Suppressor macrophage treated with lipopolysaccharide for 1 hour (primary cell): ENCODE data around the gene BEGAIN.
A peak's percentile ranks its signal among the peaks of the same experiment; 100 is the strongest.

Experiments used
- DNase-seq, 3 donors: peaks; one replicate each; pipeline ENCODE4 v3.0.0-alpha.2; 2020 to 2022

Gene BEGAIN

DNA sequence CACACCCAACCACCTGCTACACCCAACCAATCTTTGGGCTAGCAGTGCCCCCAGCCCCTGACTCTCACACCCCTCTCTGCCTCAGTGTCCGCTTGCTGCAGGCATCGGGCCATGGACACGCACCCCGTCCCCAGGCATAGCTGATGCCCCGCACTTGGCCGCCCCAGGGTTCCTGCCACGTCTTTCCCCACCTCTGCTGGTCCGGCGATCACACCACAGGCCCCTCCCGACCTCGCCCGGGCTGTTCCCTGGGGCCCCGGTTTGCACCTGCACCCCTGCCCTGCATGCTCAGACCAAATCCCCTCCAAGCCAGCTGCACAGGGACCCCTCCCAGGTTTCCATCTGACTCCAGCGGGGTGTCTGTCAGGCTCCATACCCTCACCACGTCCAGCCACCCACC lies 38.3 kb downstream of the BEGAIN start:
- no peak for DNase-seq

DNA sequence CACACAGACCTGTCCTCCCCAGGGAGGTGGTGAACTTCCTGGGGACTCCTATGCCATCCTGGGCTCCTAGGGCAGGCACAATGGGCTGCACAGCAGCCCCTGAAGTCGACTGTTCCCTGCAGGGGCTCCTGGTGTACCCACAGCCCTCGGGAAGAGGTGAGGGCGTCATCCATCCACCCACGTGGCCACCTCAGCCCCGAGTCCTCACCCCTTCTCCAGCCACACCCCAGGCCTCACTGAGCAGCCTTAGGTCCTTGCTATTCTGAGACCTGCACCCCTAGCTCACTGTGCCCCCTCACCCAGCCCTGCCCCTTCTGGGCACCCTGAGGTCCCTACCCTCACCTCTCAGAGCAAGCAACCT lies 38.9 kb downstream of the BEGAIN start:
- no peak for DNase-seq

DNA sequence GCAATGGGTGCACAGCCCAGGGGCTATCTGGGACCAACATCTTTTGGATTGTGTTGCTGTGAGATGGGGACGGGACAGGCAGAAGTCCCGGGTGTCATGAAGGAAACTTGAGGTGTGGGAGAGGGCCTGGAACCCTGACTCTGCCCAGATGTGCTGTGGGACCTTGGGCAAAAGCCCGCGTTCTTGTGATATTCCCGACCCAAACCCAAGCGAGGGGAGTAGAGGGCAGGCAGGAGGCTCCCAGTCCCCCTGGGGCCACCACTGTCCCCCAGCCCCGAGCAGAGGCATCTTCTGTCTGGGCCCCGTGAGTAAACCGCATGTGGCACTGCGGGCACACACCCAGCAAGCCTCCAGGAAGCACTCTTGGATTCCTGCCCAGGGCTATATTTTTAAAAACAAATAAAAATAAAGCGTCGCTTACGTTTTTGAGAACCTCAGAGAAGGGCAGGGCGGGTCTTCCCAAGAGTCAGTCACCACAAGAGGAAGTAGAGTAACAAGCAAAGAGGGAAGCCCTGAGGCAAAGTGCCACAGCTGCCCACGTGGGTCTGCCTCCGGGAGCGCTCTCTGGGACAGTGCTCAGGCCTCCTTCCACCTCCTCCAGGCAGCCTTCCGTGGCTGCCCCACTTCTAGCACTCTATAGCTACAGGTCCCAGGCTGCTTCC lies 39.5 kb downstream of the BEGAIN start:
- DNase-seq: peak; percentile 89 to 94 (median 90)

DNA sequence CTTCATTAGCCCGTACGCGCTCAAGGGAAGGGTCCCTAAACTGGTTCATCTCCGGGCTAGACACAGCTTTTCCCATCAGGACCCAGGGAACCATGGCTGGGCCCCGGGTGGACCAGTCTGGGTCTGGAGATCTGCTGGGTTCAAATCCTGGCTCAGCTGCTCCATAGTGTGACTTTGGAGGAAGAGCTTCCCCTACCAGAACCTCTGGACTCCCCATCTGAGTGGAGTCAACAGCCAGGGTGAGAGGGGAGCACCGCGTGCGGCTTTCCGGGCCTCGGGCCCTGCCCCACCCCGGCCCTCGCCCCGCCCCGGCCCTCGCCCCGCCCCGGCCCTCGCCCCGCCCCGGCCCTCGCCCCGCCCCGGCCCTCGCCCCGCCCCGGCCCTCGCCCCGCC lies 41.2 kb downstream of the BEGAIN start:
- DNase-seq: peak in 2 of 3 donors; percentile 46 to 48

DNA sequence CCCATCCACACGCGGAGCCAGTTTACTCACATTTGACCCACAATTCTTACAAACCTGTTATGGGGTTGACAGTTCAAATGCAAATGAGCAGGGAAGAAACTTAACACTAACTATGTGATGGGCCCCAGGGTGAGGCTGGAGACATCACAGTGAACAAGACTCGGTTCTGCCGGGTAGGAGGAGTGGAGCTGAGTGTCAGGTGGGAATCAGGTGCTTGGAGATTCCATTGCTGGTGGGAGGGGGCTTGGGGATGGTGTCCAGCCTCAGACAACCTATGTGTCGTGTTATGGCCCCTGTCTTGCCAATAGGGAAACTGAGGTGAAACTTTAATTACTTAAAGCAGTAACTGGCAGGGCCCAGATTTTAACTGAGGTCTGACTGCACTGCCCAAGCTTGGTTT lies 41.9 kb downstream of the BEGAIN start:
- DNase-seq: no peak

DNA sequence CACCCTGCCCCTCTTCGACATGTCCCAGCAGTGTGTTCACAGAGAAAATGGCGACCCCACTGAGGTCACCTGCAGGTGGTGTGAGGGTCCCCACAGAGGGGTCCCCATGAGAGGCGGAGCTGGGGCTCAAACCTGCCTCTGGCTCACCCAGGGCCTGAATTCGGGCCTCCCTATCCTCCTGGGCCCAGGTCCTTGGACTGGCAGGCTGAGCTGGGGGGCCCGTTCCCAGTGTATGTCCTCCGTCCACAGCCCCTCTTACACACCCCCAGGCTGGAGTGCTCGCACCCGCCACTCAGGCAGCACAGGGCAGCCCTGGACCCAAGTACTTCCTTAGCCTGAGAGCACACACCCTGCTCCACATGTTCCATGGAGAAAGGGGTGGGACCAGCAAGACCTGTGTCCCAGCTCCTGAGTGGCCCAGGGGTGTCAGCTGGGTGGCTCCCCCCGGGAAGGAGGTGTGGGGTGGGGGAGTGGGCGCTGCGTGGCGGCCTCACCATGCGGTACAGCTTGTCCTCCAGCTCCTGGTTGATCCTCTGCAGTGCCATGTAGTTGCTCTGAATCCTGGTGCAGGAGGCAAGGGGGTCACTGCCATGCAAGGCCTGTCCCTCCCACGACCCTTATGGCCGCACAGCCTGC lies 42.6 kb downstream of the BEGAIN start:
- no peak for DNase-seq

DNA sequence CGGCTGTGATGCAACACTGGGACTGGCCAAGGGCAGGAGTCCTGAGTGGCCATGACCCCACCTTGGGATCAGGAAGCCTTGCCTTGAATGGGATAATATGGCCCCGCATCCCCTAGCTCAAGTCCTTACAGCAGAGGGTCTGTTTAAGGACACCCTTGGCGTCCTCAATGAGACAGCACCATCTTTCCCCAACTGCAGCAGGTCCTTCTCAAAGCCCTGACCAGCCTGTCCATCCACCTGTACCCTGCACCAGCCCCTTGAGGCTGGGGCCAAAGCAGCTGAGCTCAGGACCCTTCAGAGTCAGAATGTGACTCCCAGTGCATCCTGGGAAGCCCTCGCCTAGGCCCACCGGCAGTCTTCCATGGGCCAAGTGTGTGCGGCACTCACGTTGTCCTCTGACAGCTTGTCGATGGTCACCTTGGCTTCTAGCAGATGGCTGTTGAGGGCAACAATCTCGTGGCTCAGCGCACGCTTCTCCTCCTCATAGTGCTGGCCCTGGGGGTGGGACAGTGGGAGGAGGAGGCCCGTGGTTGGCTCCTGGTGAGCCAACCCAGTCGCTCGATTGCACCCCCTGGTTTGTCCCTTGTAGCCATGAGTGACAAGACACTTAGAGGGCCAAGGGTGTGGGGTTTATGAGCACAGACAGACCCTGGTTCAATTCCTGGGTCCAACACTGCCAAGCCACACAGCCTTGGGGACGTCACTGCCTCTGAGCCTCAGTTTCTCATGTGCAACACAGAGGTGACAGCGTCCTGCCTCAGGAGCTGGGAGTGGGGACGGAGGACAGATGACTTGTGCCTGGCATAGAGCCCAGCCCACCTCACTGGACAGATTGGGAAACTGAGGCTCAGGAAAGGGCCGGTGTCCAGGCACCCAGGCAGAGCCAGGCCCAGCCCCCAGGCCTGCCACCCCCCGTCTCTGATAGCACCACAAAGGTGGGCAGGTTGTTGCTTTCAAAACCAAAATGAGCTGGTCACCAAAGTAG lies 43.5 kb downstream of the BEGAIN start:
- DNase-seq: no peak

DNA sequence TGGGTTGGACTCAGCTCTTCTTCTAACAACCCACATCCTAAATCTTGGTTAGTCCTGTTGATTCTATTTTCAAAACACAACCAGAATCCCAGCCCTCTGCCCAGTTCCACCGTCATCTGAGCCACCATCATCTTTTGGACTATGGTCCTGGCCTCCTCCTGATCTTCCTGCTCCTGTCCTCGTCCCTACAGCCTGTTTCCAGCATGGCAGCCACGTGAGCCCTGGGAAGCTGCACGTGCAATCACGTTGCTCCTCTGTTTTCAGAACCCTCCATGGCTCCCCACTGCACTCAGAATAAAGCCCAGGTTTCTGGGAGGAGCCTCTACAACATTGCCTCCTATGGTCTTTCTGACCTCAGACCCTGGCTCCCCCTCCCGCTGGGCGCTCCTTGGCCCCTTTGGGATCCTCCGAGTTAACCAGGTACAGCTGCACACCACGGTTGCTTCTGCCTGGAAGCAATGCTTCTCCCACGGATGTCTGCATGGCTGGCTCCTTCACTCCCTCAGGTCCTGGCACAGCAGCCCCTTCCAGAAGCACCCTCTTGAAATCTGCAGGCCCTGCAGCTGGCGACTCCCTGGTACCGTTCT lies 44.5 kb downstream of the BEGAIN start:
- no peak for DNase-seq

DNA sequence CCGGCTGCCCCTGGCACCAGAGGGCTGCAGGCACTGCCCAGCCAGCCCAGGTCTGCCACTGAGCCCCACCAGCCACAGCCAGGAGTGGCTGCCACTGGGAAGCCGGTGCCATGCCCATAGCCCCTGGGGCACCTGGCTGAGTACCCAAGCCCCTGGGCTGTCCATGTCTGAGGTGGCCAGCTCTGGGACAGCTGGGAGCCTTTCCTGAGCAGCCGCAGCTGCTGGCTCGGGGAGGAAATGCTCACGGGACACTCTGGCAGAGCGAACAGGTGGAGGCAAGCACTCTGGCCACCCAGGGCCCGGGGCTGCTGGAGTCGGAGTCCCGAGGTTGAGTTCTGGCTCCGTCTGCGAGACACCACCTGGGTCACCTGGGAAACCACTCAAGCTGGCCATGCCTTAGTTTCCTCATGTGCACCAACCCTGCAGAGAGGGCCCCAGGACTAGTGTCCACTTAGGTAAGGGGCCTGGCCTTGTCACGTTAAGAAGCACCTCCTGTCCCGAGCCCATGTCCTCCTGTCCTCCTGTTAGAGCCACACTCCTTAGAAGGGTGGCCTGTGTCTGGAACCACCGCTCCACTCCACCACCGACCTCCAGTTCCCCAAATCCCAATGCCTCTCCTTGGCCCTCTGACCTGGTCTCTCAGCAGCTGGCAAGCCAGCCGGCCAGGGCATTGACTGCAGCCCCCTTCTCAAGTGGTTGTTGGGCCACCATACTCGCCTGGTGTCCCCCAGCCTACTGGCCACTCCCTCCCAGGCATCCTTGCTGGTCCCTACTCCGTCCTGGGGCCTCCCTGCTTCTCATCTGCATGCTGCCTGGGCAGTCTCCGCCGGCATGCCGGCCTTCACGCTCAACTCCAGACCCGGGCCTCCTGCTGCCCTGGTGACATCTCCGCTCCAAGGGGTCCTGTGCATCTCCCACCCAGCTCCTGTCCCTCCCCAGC lies 45.3 kb downstream of the BEGAIN start:
- no peak for DNase-seq

DNA sequence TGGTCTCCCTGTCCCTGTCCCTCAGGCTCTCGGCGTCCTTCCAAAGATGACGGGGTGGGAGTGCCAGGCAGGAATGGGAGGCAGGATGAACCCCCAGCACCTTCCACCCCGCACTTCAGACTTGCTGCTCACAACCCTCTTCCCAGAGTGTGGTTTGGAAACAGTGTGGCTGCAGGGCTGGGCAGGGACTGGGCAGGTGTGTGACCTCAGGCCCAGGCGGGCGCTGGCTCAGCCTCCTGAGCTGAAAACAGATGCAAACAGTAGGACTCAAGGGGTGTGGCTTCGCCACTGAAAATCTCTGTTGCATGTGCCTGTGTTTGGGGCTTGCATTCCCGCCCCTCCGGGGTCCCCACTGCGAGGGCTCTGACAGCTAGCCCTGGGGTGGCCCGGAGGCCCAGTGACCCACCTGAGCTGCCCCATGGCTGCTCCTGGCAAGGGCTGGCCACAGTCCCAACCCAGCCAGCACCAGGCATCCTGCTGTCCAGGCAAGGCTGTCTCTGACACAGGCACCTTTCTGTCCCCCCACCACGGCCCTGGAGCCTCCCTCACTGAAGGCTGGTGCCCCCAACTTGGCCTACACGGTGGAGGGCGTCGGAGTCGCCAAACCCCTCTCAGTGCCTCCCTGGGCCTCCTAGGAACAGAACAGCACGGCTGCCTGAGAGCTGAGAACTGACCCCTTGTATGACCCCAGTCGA lies 46.1 kb downstream of the BEGAIN start:
- DNase-seq: no peak

DNA sequence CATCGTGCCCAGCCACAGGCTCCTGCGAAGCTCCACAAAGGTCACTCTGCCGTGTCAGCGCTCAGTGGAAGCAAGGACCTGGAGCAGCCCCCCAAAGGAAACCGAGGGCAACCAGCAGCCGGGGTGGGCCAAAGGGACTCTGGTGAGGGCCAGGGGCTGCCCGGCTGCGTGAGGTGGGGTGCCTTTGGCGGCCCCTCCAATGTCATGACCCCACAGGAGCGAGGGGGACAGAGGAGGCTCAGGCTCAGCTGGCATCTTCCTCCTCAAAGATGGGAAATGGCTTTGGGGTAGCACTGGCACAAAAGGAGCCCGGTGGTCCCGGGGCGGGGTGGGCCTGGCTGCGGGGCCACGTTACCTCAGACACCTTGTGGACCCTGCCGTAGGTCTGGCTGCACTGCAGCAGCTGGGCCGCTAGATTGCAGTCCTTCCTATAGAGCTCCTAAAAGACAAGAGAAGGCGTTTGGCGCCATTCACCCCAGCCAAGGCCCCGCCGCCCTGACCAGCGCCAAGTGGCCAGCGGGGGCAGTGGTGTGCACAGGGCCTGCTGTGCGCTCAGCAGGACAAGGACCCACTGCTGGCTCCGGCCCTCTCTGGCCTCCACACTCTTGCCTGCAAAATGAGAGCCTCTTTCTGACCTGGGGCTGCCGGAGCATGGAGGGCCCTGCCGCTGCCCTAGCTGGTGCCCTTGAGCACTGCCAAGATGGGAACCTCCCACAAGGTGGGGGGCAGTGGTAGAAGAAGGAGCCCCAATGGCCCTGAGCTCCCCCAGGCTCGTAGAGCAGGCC lies 46.9 kb downstream of the BEGAIN start:
- peak in 1 of 3 donors; percentile 34 for DNase-seq

DNA sequence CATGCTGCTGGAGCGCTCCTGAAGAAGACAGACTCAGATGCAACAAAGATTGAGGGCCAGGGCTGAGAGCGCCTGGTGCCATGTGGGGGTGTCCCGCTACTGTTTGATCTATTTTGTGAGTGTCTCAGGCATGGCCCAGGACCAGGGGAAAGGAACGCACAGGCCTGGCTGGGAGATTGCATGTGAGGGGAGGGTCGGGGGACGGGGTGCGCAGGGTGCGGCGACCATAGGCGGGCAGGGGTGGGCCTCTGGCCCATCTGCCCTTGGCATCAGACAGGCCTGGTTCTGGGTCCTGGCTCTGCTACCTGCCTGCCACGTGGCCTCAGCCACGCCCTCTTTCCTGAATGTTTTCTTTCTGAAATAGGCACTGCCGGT lies 47.5 kb downstream of the BEGAIN start:
- DNase-seq: no peak

DNA sequence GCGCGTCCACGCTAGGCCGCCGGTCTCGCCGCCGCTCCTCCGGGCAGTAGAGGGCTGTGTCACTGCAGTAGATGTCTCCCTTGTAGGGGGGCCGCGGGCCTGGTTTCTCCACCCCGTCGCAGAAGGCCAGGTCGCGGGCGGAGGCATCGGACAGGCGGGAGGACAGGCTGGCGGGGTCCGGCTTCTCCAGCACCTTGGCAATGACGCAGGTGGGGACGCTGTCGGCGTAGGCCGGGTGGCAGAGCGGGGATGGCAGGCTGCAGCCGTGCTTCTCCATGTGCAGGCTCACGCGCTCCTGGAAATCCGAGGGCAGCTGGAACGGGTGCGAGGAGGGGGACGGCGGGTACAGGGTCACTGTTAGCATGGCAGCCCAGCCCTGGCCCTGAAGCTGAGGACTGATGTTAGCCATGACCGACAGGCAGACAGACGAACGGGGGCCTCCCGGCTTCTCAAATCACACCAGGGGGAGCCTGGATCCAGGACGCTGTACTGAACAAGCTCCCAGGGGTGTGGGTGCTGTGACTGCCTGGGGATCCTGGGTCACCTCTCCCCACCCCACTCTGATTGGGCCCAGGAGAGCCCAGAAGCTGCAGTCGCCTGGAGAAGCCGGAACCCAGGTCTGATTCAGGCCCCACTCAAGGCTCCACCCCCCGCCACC lies 48.1 kb downstream of the BEGAIN start:
- DNase-seq: no peak

DNA sequence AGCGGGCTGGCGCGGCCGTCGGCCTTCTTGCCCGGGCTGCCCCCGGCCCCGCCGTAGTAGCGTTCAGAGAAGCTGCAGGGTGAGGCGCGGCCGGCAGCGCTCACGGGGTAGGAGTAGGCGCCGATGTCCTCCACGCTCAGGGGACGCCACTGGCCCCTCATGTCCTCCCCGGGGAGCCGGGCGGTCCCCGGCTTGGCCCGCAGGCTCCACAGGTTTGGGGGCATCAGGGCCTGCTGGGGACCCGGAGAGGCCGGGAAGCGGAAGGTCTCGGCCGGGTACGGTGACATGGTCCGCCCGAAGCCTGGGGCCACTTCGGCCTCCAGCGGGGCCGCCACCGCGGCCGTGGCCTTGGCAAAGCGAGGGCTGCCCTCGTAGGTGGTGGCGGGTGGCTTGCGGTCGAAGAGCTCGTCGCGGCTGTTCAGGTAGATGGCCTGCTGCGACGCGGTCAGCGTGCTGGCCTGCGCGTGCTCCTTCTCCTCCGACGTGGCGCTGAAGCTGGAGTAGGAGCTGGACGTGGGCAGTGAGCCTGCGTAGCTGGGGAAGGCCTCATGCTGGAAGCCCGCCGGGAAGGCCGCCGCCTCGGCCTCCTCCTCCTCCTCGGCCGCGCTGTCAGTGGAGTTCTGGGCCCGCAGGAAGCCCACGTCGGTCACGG lies 48.7 kb downstream of the BEGAIN start:
- DNase-seq: no peak

DNA sequence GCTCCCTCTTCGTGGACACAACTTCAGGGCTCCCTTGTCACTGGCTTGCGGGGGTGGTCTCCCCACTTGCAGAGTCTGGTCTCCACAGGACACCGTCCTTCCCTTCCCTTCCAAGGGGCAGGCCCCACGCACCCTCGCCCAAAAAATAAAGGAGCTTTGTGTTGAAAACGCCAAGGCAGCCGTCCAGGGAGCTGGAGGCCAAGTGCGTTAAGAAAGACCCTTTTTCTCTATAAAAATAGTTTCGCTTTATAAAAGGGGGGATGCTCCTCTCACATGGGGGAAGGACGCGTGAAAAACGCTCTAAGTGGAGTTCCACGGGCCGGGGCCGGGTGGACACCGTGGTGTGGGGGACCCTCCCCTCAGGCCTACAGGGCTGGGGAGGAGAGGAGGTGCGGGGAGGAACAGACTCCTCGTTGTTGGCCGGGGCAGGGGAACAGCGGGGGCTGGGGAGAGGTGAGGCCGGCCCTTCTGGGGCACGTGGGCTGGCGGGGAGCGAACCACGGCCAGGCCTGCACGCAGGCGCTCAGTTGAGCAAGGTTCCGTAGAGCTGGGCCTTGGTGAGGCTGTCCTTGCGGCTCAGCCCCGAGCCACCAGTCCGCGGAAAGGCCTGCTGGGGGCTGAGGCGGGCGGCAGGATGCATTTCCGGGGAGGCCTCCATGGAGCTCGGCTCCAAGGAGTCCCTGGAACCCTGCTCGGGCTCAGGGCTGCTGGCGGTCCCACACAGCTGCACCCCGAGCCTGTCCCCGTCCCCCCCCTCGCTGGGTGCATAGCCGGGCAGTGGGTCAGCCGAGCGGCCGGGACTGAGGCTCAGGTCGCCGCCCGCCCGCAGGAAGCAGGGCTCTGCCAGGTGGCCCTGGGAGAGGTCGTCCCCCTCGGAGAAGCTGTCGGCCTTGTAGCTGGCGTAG lies 49.5 kb downstream of the BEGAIN start:
- no peak for DNase-seq

DNA sequence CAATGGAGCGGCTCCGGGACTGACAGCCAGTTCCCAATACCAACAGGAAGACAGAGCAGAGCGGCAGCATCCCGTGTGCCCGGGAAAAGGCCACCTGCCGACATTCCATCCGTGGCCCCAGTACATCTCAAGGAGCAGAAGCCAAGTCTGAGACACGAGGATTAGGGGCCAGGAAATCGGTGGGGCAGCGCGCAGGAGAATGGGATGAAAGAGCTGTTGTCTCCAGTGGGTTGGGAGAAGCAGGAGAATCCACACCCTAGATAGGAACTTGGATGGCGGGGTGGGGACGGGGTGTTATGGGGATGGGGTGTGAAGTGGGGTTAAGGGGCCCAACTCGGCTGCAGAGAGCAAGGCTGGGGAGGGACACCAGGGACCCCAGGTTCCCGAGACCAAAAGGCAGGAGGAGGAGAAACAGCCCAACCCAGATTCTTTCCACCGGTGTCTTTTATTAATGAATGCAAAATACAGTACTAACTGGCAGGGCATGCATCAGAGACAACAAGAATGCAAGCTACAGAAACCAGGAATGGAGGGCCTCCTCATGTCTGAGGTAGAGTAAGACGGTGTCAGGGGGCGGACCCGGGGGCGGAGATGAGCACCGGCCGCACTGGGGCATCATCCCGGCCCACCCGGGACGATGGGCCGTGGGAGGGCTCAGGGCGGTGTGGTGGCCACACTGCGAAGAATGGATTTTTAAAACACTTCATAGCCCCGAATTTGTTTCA lies 50.3 kb downstream of the BEGAIN start:
- no peak for DNase-seq

DNA sequence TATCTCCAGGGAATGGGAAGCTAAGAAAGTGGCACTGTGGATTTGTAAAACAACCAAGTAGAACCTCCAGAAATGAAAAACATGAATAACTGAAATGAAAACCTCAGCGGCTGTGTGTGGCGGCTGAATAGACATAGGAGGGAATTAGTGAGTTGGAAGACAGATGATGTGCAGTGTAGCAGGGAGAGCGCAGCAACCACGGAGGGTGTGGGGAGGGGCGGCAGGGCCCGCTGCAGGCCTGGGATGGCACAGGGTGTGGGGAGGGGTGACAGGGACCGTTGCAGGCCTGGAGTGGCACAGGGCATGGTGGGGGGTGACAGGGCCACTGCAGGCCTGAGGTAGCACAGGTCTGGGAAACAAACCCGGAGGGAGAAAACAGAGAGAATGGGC lies 51.1 kb downstream of the BEGAIN start:
- no peak for DNase-seq
